ENCODE results near the gene MEGF11.

GRCh38 chr15:65948383-65948782, 305.2 kb downstream of the MEGF11 start:
- TF ChIP-seq POLR2A (IDR thresholded peaks at IDR 0.05; ENCODE audit: low read depth, low read length) (no peak), TAF1 (IDR thresholded peaks at IDR 0.05; ENCODE audit: low read depth, low read length) (no peak), POLR2AphosphoS5 (IDR thresholded peaks at IDR 0.05; ENCODE audit: low read depth, low read length) (no peak)

All from GM12891 (cell line).